ENCODE data around the gene KHDRBS2. TPM values are rescaled to one million over a fixed set of nuclear protein-coding genes. Genes with fewer than 3 reads are reported as not detected.

The KHDRBS2 gene
- total and polyA plus RNA-seq, 2 of the 13 experiments (the other 11 are each of a cell fraction or from before 2014, with no cell fraction given): not detected

DNA sequence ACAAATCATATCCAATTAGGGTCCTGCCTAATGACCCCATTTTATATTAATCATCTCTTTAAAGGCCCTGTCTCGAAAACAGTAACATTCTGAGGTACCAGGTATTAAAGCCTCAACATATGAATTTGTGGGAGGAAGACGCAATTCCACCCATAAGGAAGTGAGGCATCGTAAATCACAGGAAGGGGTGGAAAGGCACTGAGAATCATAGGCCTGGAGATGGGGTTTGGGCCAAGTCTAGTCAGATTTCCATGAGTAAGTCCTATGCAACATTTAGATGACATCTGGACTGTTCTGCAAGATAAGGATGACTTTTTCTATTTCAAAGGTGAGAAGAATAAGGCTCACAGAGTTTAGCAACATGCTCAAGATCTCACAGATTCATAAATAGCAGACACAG, 534.0 kb downstream of the KHDRBS2 start:
- in situ Hi-C loops (cut with HindIII; ENCODE audit: extremely low pct_ligation_motif_present, low pct_unique_long_range_greater_than_20kb): no loop called here
- TF ChIP-seq ZNF776 (CRISPR knock-in tag; IDR thresholded peaks at IDR 0.05): no peak
- TF ChIP-seq TFDP2 (CRISPR knock-in tag; IDR thresholded peaks at IDR 0.05): no peak
- TF ChIP-seq, protein P1, sequence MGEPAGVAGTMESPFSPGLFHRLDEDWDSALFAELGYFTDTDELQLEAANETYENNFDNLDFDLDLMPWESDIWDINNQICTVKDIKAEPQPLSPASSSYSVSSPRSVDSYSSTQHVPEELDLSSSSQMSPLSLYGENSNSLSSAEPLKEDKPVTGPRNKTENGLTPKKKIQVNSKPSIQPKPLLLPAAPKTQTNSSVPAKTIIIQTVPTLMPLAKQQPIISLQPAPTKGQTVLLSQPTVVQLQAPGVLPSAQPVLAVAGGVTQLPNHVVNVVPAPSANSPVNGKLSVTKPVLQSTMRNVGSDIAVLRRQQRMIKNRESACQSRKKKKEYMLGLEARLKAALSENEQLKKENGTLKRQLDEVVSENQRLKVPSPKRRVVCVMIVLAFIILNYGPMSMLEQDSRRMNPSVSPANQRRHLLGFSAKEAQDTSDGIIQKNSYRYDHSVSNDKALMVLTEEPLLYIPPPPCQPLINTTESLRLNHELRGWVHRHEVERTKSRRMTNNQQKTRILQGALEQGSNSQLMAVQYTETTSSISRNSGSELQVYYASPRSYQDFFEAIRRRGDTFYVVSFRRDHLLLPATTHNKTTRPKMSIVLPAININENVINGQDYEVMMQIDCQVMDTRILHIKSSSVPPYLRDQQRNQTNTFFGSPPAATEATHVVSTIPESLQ (CRISPR knock-in tag; conservative IDR thresholded peaks at IDR 0.05): no peak
- TF ChIP-seq ZNF367 (CRISPR knock-in tag; IDR thresholded peaks at IDR 0.05; ENCODE audit: borderline replicate concordance): no peak
- TF ChIP-seq NPAS2 (CRISPR knock-in tag; IDR thresholded peaks at IDR 0.05; ENCODE audit: borderline replicate concordance): no peak
- TF ChIP-seq PBX3 (CRISPR knock-in tag; IDR thresholded peaks at IDR 0.05; ENCODE audit: borderline replicate concordance): no peak
- TF ChIP-seq PTBP1 (IDR thresholded peaks at IDR 0.05; ENCODE audit: low read depth, low read length, poor library complexity, severe bottlenecking): no peak
- TF ChIP-seq ZNF142 (CRISPR knock-in tag; IDR thresholded peaks at IDR 0.05): no peak
- no peak for TF ChIP-seq ZSCAN29 (CRISPR knock-in tag; conservative IDR thresholded peaks at IDR 0.05)
- TF ChIP-seq ZBTB14 (CRISPR knock-in tag; IDR thresholded peaks at IDR 0.05): no peak

More for the DNA sequence above, 534.0 kb downstream of the KHDRBS2 start:
- intact Hi-C loops (cut with micrococcal nuclease; ENCODE audit: unreplicated experiment): no loop called here
- Histone ChIP-seq H3K36me3 (replicated peaks in 1 of 2; ENCODE audit: control insufficient read depth in 1 of 2, insufficient read depth in 2 of 2, low read length in 2 of 2) (no peaks in the 10 kb centered on the region), H3K4me3 (replicated peaks in 1 of 3; ENCODE audit: insufficient read depth in 1 of 3, low read depth in 2 of 3, low read length in 3 of 3) (no peak overlapping the region), H3K27ac (ENCODE audit: extremely low read length, insufficient read depth, low read length) (no peak overlapping the region), H3K9ac (ENCODE audit: insufficient read depth, low read depth, low read length) (no peak overlapping the region), H3K4me1 (ENCODE audit: insufficient read depth, low read length) (no peaks in the 10 kb centered on the region), H2AFZ (ENCODE audit: low read length) (no peak overlapping the region), H4K20me1 (ENCODE audit: insufficient read depth, low read length) (no peaks in the 10 kb centered on the region), H3K4me2 (ENCODE audit: low read depth, low read length) (no peak overlapping the region), H3K9me3 (ENCODE audit: low read length) (0 out of 2 replicates have a peak, but pooled peaks cover 4% of the 10 kb centered on the region), H3K27me3 (ENCODE audit: control insufficient read depth in 1 of 2, insufficient read depth in 2 of 2, low read length in 2 of 2) (no peaks in the 10 kb centered on the region), H3K79me2 (ENCODE audit: insufficient read depth, low read length) (no peaks in the 10 kb centered on the region)
- no TSS peak for BruUV-seq (replicated peaks)
- DNase-seq (ENCODE audit: low spot score) (no peak), ATAC-seq (no peak), FAIRE-seq (no peak)
- ChIA-PET CTCF (ENCODE audit: low intra/inter-chr PET ratio, low total read pairs) (no interaction called here), POLR2A (no interaction called here)
- WGBS (ENCODE audit: low lambda C conversion rate): 0% methylated on average over 3 of the region's 3 CpGs

Data from HepG2 (cell line).